BLaER1 treated with 17β-estradiol and CSF1 and Interleukin-3, amounts not matched to agents 10 nM and 100 nM (cell line): ENCODE measurements around the gene PAK6.

ENCODE experiments used
- H3K27ac ChIP-seq, 11 experiments: shearing (Covaris generic); formaldehyde crosslinking; 2 replicates each; pipeline ENCODE4 v1.8.1; 2022
- H3K27me3 ChIP-seq, 11 experiments: shearing (Covaris generic); formaldehyde crosslinking; 2 replicates each; pipeline ENCODE4 v1.8.1; 2022
- H3K36me3 ChIP-seq, 11 experiments: shearing (Covaris generic); formaldehyde crosslinking; 2 replicates each; pipeline ENCODE4 v1.8.1; 2022
- H3K4me1 ChIP-seq, 10 experiments: shearing (Covaris generic); formaldehyde crosslinking; 2 replicates each; pipeline ENCODE4 v1.8.1; 2022
- H3K4me2 ChIP-seq, 11 experiments: shearing (Covaris generic); formaldehyde crosslinking; 2 replicates each; pipeline ENCODE4 v1.8.1; 2022
- H3K4me3 ChIP-seq, 10 experiments: shearing (Covaris generic); formaldehyde crosslinking; 2 replicates each; pipeline ENCODE4 v1.8.1; 2022
- H3K9ac ChIP-seq, 11 experiments: shearing (Covaris generic); formaldehyde crosslinking; 2 replicates each; pipeline ENCODE4 v1.8.1; 2022
- H3K9me3 ChIP-seq, 11 experiments: shearing (Covaris generic); formaldehyde crosslinking; replicated peaks in 1 of 11; 2 replicates each; pipeline ENCODE4 v1.8.1; 2022
- H4K20me1 ChIP-seq, 11 experiments: shearing (Covaris generic); formaldehyde crosslinking; 2 replicates each; pipeline ENCODE4 v1.8.1; 2022
- Cebpa-rat ChIP-seq, 11 experiments: shearing (Covaris generic); IDR thresholded peaks; 2 replicates each; pipeline ENCODE4 v1.8.1; 2022

Gene PAK6

DNA sequence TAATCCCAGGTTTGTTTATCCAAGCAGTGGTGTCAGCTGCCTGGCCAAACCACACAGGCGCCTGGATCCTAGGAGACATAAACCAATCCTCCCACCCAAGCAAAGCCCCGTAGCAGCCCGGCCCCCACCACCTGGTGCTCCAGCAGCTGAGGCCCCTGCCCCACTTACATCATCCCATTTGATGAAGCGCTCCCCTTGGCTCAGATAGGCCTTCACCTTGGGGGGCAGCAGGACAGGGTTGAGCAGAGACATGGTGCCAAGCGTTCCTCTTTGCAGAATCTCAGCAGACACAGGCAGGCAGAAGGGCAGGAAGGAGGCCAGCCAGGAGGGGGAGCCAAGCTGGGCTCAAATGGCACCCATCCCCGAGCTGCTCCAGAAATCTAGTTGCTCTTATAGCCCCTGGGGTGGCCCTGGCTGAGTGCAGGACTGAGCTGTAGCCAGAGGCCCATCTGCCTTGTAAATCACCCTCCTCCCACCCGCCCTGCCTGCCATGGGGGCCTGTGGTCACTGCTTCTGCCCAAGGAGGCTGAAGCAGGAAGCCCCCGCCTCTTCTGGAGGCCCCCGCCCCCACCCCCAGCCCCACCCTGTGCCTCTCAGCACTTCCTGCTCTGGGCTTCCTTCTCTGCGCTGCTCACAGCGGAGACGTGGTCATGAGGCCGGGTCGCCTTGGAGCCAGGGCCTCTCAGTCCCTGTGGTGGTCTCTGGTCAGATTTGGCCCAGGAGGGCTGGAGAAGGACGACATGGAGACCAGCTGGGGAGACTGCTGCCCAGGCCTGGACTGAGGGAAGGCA, 68.8 kb downstream of the PAK6 start, which contains the start of gene PLCB2:
Gene PLCB2, minus strand, starts transcription at position 515 of the 791 bp plus-strand sequence. Its CDS starts 263 bp downstream, at position 252.
- Histone ChIP-seq H4K20me1 (peaks cover 0 to 42% (median 18%) of the 10 kb centered on the region in 11 experiments; a peak in 12 of 22 replicates), H3K9me3 (no peaks in the 10 kb centered on the region), H3K4me3 (peak within 1 kb of the TSS; percentile 55 to 83 (median 66)), H3K9ac (peak within 1 kb of the TSS; percentile 79 to 92 (median 86)), H3K36me3 (peaks cover 6 to 32% (median 20%) of the 10 kb centered on the region in 11 experiments; a peak in 21 of 22 replicates), H3K27ac (peak within 1 kb of the TSS; percentile 85 to 94 (median 91)), H3K4me1 (peaks cover 44 to 81% (median 63%) of the 10 kb centered on the region in 10 experiments), H3K27me3 (no peaks in the 10 kb centered on the region), H3K4me2 (peak within 1 kb of the TSS; percentile 91 to 100 (median 98))
- TF ChIP-seq Cebpa-rat (IDR thresholded peaks at IDR 0.05): no peak

DNA sequence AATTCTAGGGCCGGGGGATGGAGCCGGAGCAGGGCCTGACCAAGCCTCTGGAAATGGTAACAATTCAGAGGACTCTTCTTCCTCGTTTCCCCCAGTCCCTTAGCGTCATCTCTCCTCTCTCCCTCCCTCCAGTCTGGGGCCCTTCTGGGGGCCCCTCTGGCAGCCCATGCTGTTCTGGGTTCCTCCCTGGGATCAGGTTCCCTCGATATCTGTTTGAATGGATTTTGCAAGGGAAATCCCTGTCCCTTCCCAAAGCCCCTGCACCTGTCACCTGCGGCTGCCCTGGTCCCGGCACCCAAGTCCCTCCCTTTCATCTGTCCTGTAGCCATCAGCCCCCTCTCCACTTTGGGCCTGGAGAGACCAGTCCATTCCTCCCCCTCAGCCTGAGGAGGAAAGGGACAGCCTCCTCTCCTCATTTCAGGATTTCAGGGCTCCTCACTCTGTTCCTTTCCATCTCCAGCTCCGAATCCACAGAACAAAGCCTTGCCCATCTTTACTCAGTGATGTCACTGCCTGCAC, 70.5 kb downstream of the PAK6 start:
- Histone ChIP-seq H3K9me3 (no peaks in the 10 kb centered on the region), H3K4me3 (peak overlapping the region in 7 of 10 experiments; percentile 57 to 83 (median 66); a peak in 12 of 20 replicates), H3K27ac (peak overlapping the region in 10 of 11 experiments; percentile 85 to 94 (median 92); a peak in 20 of 22 replicates), H4K20me1 (peaks cover 0 to 24% (median 7%) of the 10 kb centered on the region in 11 experiments; a peak in 12 of 22 replicates), H3K36me3 (peaks cover 0 to 14% (median 2%) of the 10 kb centered on the region in 11 experiments; a peak in 9 of 22 replicates), H3K4me2 (peak overlapping the region; percentile 91 to 100 (median 98)), H3K27me3 (peaks cover 0 to 10% (median 0%) of the 10 kb centered on the region in 11 experiments; a peak in 3 of 22 replicates), H3K9ac (peak overlapping the region; percentile 7 to 86 (median 84); a peak in 17 of 22 replicates), H3K4me1 (peaks cover 45 to 78% (median 65%) of the 10 kb centered on the region in 10 experiments)
- TF ChIP-seq Cebpa-rat (IDR thresholded peaks at IDR 0.05): no peak

DNA sequence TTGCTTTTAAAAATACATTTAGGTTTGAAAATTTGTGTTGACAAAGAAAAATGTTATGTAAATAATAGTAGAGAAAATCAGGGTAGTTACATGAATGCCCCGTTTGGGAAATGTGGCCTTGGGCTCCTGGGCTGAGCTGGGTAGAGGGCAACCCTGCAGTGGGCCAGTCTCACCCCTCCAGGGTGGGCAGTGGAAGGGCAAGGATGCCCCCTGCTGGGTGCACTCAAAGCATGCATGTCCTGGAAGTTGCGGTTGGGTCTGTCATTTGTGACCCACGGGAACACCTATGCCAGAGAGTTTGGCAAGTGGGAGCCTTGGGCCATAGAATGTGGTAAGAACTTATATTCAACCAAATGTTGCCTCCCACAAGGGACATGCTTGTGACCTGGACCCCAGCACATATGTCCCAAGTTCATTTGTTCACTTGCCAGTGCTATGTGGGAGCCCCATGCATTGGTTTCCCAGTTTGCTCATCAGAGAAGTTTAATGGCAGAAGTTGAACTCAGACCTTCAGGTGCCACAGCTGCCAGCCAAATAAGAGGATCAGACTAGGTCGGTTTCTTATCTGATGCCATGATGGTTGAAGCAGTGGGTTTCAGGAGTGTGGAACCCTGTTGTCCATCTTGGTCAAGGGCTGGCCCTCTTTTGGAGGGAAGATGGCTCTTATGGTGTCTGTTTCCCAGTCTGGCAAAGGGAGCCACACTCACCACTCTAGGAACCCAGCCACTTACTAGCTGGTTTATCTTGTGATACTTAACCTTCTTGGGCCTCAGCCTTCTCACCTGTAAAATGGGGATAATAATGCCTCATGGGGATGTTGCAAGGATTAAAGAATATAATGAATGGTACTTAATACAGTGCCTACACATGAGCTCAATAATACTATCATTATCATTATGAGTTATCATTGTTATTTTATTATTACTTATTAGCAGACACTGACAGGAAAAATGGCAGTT, 71.4 kb downstream of the PAK6 start:
- Histone ChIP-seq H3K27me3 (peaks cover 0 to 11% (median 0%) of the 10 kb centered on the region in 11 experiments; a peak in 4 of 22 replicates), H4K20me1 (peaks cover 0 to 15% (median 4%) of the 10 kb centered on the region in 11 experiments; a peak in 10 of 22 replicates)
- TF ChIP-seq Cebpa-rat (IDR thresholded peaks at IDR 0.05): no peak

DNA sequence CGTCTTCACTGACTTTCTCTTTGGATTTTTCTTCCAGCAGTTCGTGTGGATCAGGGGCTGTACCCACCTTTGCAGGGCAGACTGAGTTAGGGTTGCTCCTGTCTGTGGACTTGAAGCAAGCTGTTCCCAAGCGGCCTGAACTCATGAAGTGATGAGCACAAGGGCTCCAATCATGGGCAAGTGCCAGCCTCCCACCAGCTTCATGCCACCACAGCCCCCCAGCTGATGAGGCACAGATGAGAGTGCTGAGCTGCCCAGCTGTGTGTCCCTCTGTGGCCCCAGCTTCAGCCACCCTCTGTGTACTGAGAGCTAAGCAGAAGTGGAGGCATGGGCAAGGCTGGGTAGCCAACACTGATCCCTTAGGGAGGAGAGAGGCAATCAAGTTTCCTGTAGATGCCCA, 72.1 kb downstream of the PAK6 start:
- no peak overlapping the region for H3K4me3 ChIP-seq
- H3K4me2 ChIP-seq: peak overlapping the region in 8 of 11 experiments; percentile 2 to 43 (median 14); a peak in 8 of 22 replicates
- H3K36me3 ChIP-seq: no peaks in the 10 kb centered on the region
- peak overlapping the region in 1 of 11 experiments; percentile 12; a peak in 1 of 22 replicates for H3K9ac ChIP-seq
- peaks cover 41 to 67% (median 57%) of the 10 kb centered on the region in 10 experiments for H3K4me1 ChIP-seq
- H3K27ac ChIP-seq: no peak overlapping the region
- no peaks in the 10 kb centered on the region for H3K9me3 ChIP-seq
- no peak for TF ChIP-seq Cebpa-rat (IDR thresholded peaks at IDR 0.05)
- H3K27me3 ChIP-seq: peaks cover 0 to 11% (median 0%) of the 10 kb centered on the region in 11 experiments; a peak in 4 of 22 replicates
- peaks cover 0 to 8% (median 4%) of the 10 kb centered on the region in 11 experiments; a peak in 7 of 22 replicates for H4K20me1 ChIP-seq

More for the DNA sequence above, 71.4 kb downstream of the PAK6 start:
- Histone ChIP-seq H3K4me1 (peaks cover 45 to 74% (median 64%) of the 10 kb centered on the region in 10 experiments), H3K9ac (peak overlapping the region in 5 of 11 experiments; percentile 79 to 86 (median 86); a peak in 4 of 22 replicates), H3K36me3 (peaks cover 0 to 7% (median 0%) of the 10 kb centered on the region in 11 experiments; a peak in 6 of 22 replicates), H3K4me2 (peak overlapping the region in 10 of 11 experiments; percentile 91 to 100 (median 98); a peak in 17 of 22 replicates), H3K27ac (peak overlapping the region in 5 of 11 experiments; percentile 86 to 93 (median 90); a peak in 6 of 22 replicates), H3K4me3 (peak overlapping the region in 1 of 10 experiments; percentile 81; a peak in 1 of 20 replicates), H3K9me3 (no peaks in the 10 kb centered on the region)

DNA sequence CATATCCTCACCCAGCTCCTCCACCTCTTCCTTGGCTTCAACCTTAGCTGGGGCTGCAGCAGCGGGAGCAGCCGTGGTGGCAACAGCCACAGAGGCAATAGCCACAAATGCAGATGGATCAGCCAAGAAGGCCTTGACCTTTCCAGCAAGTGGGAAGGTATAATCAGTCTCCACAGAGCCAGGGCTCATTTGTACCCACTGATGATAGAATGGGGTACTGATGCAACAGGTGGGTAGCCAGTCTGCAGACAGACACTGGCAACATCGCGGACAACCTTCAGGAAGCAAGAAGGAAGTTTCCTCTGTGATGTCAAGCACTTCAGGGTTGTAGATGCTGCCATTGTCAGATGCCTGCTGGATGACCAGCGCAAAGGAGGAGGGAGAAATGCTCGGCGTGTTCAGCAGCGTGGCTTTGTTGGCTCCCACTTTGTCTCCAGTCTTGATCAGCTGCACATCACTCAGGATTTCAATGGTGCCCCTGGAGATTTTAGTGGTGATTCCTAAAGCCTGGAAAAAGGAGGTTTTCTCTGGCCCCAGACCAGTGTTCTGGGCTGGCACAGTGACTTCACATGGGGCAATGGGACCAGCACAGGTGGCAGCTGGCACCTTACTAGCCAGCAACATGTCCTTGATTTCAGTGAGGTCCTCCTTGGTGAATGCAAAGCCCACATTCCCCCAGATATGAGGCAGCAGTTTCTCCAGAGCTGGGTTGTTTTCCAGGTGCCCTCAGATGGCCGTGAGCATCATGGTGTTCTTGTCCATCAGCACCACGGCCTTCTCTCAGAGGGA, 73.7 kb downstream of the PAK6 start:
- TF ChIP-seq Cebpa-rat (IDR thresholded peaks at IDR 0.05): no peak
- Histone ChIP-seq H4K20me1 (no peaks in the 10 kb centered on the region), H3K27ac (no peak overlapping the region), H3K9ac (no peak overlapping the region), H3K27me3 (peaks cover 0 to 11% (median 0%) of the 10 kb centered on the region in 11 experiments; a peak in 4 of 22 replicates), H3K4me2 (no peak overlapping the region), H3K4me3 (no peak overlapping the region), H3K9me3 (no peaks in the 10 kb centered on the region), H3K4me1 (peaks cover 33 to 69% (median 56%) of the 10 kb centered on the region in 10 experiments), H3K36me3 (no peaks in the 10 kb centered on the region)

DNA sequence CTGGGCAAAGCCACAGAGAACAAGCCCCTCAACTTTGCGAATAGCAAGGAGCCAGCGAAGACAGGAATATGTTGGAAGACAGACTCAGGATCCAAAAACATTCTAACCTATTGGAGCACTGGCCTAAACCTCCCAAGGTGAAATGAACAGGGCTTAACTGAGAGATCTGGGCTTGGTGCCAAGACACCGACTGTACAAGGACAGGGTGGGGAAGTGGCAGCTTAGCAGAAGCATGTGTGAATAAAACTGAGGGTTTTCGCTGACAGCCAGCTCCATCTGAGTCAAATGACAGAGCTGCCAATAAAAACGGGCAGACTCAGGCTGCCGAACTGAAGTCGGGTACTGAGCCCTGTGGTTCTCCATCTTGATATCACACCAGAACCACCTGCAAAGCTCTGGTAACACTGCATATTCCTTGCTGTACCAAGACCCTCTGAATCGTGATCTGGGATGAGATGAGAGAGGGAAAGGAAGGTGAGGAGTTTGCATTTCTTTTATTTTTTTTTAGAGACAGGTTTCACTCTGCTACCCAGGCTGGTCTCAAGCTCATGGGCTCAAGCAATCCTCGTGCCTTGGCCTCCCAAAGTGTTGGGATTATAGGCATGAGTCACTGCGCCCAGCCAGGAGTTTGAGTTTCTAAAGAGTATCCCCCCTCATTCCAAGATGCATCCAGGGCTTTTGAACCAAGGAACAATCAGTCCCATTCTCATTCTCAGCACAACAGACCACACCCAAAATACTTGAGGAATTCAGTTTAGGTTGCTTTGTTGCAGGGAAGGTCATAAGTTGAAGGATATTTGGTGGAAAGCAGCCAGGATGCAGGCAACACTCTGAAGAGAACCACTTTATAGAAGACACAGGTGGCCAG, 74.9 kb downstream of the PAK6 start:
- no peaks in the 10 kb centered on the region for H3K36me3 ChIP-seq
- no peak overlapping the region for H3K27ac ChIP-seq
- peak overlapping the region in 2 of 11 experiments; percentile 9 to 34; a peak in 1 of 22 replicates for H3K9ac ChIP-seq
- no peak overlapping the region for H3K4me3 ChIP-seq
- peaks cover 0 to 11% (median 0%) of the 10 kb centered on the region in 11 experiments; a peak in 4 of 22 replicates for H3K27me3 ChIP-seq
- H4K20me1 ChIP-seq: no peaks in the 10 kb centered on the region
- H3K4me1 ChIP-seq: peaks cover 26 to 69% (median 50%) of the 10 kb centered on the region in 10 experiments
- TF ChIP-seq Cebpa-rat (IDR thresholded peaks at IDR 0.05): no peak
- no peaks in the 10 kb centered on the region for H3K9me3 ChIP-seq
- H3K4me2 ChIP-seq: peak overlapping the region in 9 of 11 experiments; percentile 3 to 71 (median 32); a peak in 14 of 22 replicates
